Measurements from ENCODE around the gene GJC1. TPM values are rescaled to one million over a fixed set of nuclear protein-coding genes. Genes with fewer than 3 reads are reported as not detected.
A peak's percentile ranks its signal among the peaks of the same experiment; 100 is the strongest.

Gene GJC1
- total RNA-seq, 1 donor from 2014 or later, result 76.9 TPM

- peaks cover 6% of the 10 kb centered on the region for H3K4me1 Mint-ChIP-seq
These were observed 67.9 kb downstream of the GJC1 start for GRCh38 chr17:44761932-44762810.

GRCh38 chr17:44760474-44761308, 69.4 kb downstream of the GJC1 start:
- no peaks in the 10 kb centered on the region for H3K36me3 ChIP-seq
- TF ChIP-seq CTCF (IDR thresholded peaks at IDR 0.05), result no peak
- no peak for TF ChIP-seq EZH2phosphoT487 (IDR thresholded peaks at IDR 0.05)
- TF ChIP-seq EZH2 (IDR thresholded peaks at IDR 0.05), result no peak
- H2AFZ ChIP-seq (replicated peaks), result no peak overlapping the region
- no peaks in the 10 kb centered on the region for H3K4me1 Mint-ChIP-seq
- DNase-seq (ENCODE audit: low spot score), result no peak
- no peak overlapping the region for H3K4me3 ChIP-seq
- peaks cover 17% of the 10 kb centered on the region for H3K4me1 ChIP-seq
- peak overlapping the region; percentile 100 for H3K4me2 ChIP-seq
- no peaks in the 10 kb centered on the region for H3K9me3 ChIP-seq (ENCODE audit: low read depth)
- H3K27ac Mint-ChIP-seq, result peak overlapping the region; percentile 74
- peaks cover 44% of the 10 kb centered on the region for H3K27me3 ChIP-seq
- peaks cover 10% of the 10 kb centered on the region for H3K27me3 Mint-ChIP-seq (ENCODE audit: insufficient read depth, low read depth)
- H3K9me3 Mint-ChIP-seq, result no peaks in the 10 kb centered on the region
- no peak overlapping the region for H3K9ac ChIP-seq
- H4K20me1 ChIP-seq (ENCODE audit: low read depth), result no peaks in the 10 kb centered on the region
- H3K36me3 Mint-ChIP-seq, result no peaks in the 10 kb centered on the region
- no peak overlapping the region for H3K27ac ChIP-seq
- peaks cover 15% of the 10 kb centered on the region for H3F3A ChIP-seq (ENCODE audit: low read depth)
- no peaks in the 10 kb centered on the region for H3K79me2 ChIP-seq (ENCODE audit: low read depth)
- H3K4me3 Mint-ChIP-seq, result peak overlapping the region; percentile 69

More at GRCh38 chr17:44761932-44762810, 67.9 kb downstream of the GJC1 start:
- H3F3A ChIP-seq (ENCODE audit: low read depth), result peaks cover 24% of the 10 kb centered on the region
- peaks cover 22% of the 10 kb centered on the region for H3K4me1 ChIP-seq
- no peaks in the 10 kb centered on the region for H3K79me2 ChIP-seq (ENCODE audit: low read depth)
- no peak overlapping the region for H3K9ac ChIP-seq
- no peaks in the 10 kb centered on the region for H3K9me3 ChIP-seq (ENCODE audit: low read depth)
- no peaks in the 10 kb centered on the region for H3K36me3 ChIP-seq
- Mint-ChIP-seq H3K27ac (no peak overlapping the region), H3K4me3 (no peak overlapping the region), H3K27me3 (ENCODE audit: insufficient read depth, low read depth) (peaks cover 13% of the 10 kb centered on the region), H3K9me3 (no peaks in the 10 kb centered on the region), H3K36me3 (no peaks in the 10 kb centered on the region)
- no peak for DNase-seq (ENCODE audit: low spot score)
- no peak overlapping the region for H3K27ac ChIP-seq
- H3K4me3 ChIP-seq, result no peak overlapping the region
- TF ChIP-seq CTCF (IDR thresholded peaks at IDR 0.05) (peak; percentile 5), EZH2phosphoT487 (IDR thresholded peaks at IDR 0.05) (no peak)
- no peaks in the 10 kb centered on the region for H4K20me1 ChIP-seq (ENCODE audit: low read depth)
- no peak overlapping the region for H2AFZ ChIP-seq (replicated peaks)
- no peak overlapping the region for H3K4me2 ChIP-seq
- H3K27me3 ChIP-seq, result peaks cover 36% of the 10 kb centered on the region

- Histone ChIP-seq H3K79me2 (ENCODE audit: low read depth) (no peaks in the 10 kb centered on the region), H3K9ac (no peak overlapping the region), H3K27ac (no peak overlapping the region), H2AFZ (replicated peaks) (no peak overlapping the region), H3K4me1 (peaks cover 17% of the 10 kb centered on the region), H3K27me3 (peaks cover 44% of the 10 kb centered on the region), H4K20me1 (ENCODE audit: low read depth) (no peaks in the 10 kb centered on the region), H3K4me3 (no peak overlapping the region), H3K36me3 (no peaks in the 10 kb centered on the region), H3K4me2 (peak overlapping the region; percentile 100), H3K9me3 (ENCODE audit: low read depth) (no peaks in the 10 kb centered on the region), H3F3A (ENCODE audit: low read depth) (peaks cover 14% of the 10 kb centered on the region)
- Mint-ChIP-seq H3K4me3 (peak overlapping the region; percentile 69), H3K27ac (no peak overlapping the region), H3K27me3 (ENCODE audit: insufficient read depth, low read depth) (peaks cover 10% of the 10 kb centered on the region), H3K4me1 (no peaks in the 10 kb centered on the region), H3K36me3 (no peaks in the 10 kb centered on the region), H3K9me3 (no peaks in the 10 kb centered on the region)
- no peak for TF ChIP-seq EZH2 (IDR thresholded peaks at IDR 0.05)
- TF ChIP-seq CTCF (IDR thresholded peaks at IDR 0.05), result no peak
- no peak for TF ChIP-seq EZH2phosphoT487 (IDR thresholded peaks at IDR 0.05)
- no peak for DNase-seq (ENCODE audit: low spot score)
These were observed 70.2 kb downstream of the GJC1 start for GRCh38 chr17:44759916-44760243.

Data from neural progenitor cell (in vitro differentiated cells).